Thyroid gland (tissue), 4 donors: ENCODE results near the gene MINDY4B.

Source experiments
- POLR2A ChIP-seq, 2 donors: fragments of 450-650 bp; IDR thresholded peaks; one replicate each; pipeline ENCODE4 v1.6.1; 2017; ENCODE audit warnings: antibody characterized with exemption in 2 of 2, mild to moderate bottlenecking in 2 of 2, moderate library complexity in 1 of 2
- TF ChIP-seq, protein P1 (sequence below), 6 experiments: fragments of 200-600 bp in 3 of 6; fragments of 450-650 bp in 3 of 6; sonication (generic) in 3 of 6; IDR thresholded peaks; one replicate each; pipeline ENCODE4 v1.5.1; 2016 to 2019; ENCODE audit warnings: antibody characterized with exemption in 6 of 6, mild to moderate bottlenecking in 2 of 6, inconsistent platforms in 1 of 6, moderate library complexity in 1 of 6

DNA sequence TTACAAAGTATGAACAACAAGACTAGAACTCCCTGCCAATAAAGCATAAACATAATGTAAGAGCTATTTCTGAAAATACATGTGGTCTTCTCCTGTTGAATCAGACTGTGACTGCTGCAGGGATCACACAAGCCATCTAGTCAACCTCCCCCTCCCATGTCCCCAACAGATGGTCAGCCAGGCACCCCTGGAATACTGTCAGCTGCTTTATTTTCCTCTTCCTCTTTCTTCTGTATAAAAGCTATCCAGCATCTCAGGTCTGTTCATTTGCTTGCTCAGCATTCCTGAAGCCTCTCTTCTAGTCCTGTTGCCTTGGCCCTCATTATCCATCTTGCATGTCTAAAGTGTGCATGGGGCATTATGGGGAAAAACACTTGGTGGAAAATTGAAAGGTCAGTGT, 6.5 kb upstream of the MINDY4B start:
- TF ChIP-seq, protein P1, sequence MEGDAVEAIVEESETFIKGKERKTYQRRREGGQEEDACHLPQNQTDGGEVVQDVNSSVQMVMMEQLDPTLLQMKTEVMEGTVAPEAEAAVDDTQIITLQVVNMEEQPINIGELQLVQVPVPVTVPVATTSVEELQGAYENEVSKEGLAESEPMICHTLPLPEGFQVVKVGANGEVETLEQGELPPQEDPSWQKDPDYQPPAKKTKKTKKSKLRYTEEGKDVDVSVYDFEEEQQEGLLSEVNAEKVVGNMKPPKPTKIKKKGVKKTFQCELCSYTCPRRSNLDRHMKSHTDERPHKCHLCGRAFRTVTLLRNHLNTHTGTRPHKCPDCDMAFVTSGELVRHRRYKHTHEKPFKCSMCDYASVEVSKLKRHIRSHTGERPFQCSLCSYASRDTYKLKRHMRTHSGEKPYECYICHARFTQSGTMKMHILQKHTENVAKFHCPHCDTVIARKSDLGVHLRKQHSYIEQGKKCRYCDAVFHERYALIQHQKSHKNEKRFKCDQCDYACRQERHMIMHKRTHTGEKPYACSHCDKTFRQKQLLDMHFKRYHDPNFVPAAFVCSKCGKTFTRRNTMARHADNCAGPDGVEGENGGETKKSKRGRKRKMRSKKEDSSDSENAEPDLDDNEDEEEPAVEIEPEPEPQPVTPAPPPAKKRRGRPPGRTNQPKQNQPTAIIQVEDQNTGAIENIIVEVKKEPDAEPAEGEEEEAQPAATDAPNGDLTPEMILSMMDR (IDR thresholded peaks at IDR 0.05), result no peak
- TF ChIP-seq POLR2A (IDR thresholded peaks at IDR 0.05), result no peak
